RCC 7860 (cell line): Measurements from ENCODE around the gene ANKRD29.
"Not testable (repeated sequence)": the region's sequence is repeated elsewhere in the genome, so short reads cannot be mapped to it uniquely, and the experiment has no call there.

Experiments used
- DNase-seq: peaks from one replicate; pipeline ENCODE4 v3.0.0-alpha.2; 2015; ENCODE audit warnings: low spot score
- FAIRE-seq: peaks from 2 replicates; lab custom pipeline; 2012; peaks lifted over from hg19 to GRCh38; lab: Jason Lieb, UNC

The ANKRD29 gene

GRCh38 chr18:23618862-23619387 is 43.8 kb downstream of the ANKRD29 start:
- FAIRE-seq: no peak
- no peak for DNase-seq

DNA sequence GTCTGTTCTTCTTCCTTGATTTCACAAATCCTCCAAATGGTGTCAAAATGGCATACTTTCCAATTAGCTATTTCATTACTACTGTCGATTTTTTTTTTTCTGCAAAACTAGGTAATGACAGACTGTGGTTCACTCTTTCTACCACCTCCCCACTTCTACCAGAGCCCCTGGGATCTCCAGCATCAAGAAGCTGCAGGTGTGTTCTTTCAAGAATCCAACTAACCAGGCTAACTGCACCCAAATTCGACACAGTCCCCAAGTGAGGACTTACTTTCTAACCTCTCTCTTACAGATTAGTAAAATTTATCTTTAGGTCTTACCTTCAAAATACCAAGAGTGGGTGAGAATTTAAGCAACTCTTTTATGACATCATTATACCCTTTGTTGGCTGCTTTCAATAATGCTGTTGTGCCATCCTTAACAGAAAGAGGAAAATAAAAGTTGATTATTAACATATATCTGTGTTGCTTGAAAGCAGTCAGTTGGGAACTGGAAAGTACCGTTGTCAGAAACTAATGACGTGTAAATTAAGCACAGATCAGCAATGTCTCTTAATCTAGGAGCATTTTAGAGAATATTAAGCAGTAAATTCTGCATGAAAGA is 45.2 kb downstream of the ANKRD29 start:
- DNase-seq: peak; percentile 33
- FAIRE-seq: peak; percentile 82

- DNase-seq: no peak
- FAIRE-seq: no peak
These were observed 46.5 kb downstream of the ANKRD29 start for GRCh38 chr18:23616258-23616657.

- DNase-seq (no peak), FAIRE-seq (no peak)
These were observed 47.8 kb downstream of the ANKRD29 start for GRCh38 chr18:23614891-23615290.

DNA sequence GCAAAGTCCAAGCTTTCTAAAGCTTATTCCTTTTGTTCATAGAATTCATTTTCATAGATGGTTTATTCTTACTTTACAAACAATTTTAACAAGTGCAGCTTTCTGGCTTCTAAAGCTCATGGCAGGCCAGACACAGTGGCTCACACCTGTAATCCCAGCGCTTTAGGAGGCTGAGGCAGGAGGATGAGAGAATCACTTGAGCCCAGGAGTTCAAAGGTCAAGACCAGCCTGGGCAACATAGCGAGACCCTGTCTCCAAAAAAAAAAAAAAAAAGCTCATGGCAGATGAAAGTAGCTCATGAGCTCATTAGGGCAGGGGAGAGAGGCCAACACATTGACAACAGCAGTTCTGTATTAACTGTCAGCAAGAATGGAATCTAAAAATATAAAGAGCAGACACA is 48.3 kb downstream of the ANKRD29 start:
- FAIRE-seq (no peak), DNase-seq (no peak)

- not testable (repeated sequence) for DNase-seq, FAIRE-seq
These were observed 49.6 kb downstream of the ANKRD29 start for GRCh38 chr18:23613091-23613475.

DNA sequence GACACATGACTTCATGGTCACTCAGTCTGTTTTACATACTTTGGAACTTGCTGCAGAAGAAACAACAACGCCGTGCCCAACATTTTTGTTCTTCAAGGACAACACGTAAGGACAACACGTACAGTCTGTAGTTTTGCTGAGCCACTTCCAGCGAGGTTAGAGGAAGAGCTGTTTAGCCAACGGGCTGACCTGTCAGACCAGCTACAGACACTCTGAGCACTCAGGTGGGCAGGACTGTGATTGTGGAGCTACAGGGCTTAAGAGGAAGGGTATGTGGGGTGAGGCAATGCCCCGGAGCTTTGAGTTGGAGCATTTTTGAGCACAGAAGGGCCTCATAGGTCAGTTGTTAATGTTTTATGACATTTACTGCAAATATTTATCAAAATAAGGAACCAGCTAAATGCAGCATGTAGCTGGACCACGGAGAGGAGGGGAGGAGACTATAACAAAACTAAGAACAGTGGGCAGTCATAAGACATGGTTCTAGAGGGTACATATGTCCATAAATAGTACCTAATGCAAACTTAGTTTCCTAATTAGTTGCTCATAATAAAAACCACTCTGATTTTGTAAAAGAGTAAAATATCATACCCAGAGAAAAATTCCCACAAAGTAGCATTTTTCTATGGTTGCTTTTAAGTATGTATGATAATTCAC is 50.1 kb downstream of the ANKRD29 start:
- DNase-seq (no peak), FAIRE-seq (no peak)

GRCh38 chr18:23609390-23610023 is 53.2 kb downstream of the ANKRD29 start:
- no peak for DNase-seq
- FAIRE-seq: no peak

DNA sequence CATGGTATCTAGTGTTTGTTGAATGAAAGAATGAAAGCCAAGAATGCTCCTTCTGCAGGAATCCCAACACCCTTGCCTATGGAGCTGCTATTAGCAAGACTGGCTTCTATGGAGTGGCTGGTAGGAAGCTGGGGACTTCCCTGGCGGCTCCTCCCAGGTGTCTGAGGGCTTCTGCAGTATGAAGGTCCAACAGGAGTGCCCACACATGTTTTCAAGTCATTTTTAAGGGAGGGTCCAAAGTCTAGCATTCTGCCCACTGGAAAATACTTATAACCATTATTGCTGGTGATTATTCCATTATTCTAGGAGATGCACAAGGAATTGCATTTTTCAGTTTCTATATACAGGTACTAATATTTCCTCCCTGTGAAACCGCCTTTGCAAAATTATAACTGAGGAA is 54.5 kb downstream of the ANKRD29 start:
- DNase-seq (no peak), FAIRE-seq (no peak)

DNA sequence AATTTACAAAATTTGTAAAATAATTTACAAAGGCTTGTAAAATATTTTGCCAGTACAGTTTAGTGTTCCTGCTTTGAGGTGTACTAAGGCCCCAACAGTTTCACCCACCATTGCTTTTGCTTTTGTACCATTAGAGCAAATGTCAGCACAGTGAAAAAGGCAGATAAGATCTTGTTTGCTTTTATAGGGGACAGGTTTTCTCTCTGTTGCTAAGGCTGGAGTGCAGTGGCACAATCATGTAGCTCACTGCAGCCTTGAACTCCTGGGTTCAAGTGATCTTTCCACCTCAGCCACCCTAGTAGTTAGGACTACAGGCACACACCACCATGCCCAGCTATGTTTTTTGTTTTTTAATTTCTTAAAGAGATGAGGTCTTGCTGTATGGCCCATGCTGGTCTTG is 56.8 kb downstream of the ANKRD29 start:
- DNase-seq: no peak
- FAIRE-seq: no peak

DNA sequence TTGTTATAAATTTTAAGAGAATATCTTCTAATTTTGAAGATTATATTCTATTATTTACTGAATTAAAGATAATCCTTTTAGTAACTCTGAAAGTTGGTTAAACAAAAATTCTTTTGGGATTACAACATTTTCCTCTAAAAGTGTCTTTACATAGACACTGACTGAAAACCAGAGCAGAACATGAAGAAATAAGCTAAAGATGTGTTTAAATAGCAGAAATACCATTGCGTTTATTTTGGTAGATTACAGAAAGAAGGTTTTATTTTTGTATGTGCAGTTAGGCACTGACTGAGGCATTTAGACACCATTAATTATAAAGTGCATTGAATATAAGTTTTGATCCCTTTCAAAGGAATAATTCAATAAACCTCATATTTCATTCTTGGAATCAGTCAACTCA is 62.9 kb downstream of the ANKRD29 start:
- FAIRE-seq: no peak
- no peak for DNase-seq

DNA sequence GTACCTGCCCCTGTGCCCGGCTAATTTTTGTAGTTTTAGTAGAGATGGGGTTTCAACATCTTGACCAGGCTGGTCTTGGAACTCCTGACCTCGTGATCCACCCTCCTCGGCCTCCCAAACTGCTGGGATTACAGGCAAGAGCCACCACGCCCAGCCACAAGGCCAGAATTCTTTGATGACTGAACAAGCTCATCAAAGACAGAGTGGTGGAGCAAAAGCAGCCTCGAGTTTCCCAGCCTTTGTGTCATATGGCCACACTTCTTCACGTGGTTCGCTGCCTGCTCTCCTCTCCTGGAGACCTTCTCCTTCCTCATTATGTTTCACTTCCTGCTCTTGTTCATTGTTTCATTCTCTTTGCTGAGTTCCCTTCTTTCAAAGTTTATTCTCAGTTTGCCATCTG is 66.5 kb downstream of the ANKRD29 start:
- DNase-seq (no peak), FAIRE-seq (no peak)

GRCh38 chr18:23595591-23595990 is 67.1 kb downstream of the ANKRD29 start:
- no peak for DNase-seq

DNA sequence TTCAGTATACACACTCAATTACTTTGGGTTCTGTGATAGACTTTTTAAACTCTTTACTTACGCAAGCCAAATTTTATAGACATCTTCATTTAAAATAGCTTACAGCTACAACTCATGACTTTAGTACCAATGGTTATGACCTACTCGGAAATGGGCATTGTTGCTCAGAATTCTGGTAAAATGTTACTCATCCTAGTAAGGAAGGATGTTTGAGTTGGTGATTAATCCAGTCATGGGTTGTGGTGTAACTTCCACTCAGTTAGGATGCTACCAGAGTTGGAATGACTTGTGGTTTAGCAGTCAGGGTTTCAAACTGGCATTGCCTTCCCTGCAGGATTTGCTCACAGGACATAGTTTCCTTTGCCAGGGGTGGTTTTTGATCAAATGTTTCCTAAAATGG is 69.0 kb downstream of the ANKRD29 start:
- FAIRE-seq: peak; percentile 97
- DNase-seq: peak; percentile 92

More at GRCh38 chr18:23595591-23595990, 67.1 kb downstream of the ANKRD29 start:
- no peak for FAIRE-seq

- DNase-seq (no peak), FAIRE-seq (no peak)
These were observed 69.8 kb downstream of the ANKRD29 start for GRCh38 chr18:23592911-23593310.

- DNase-seq (peak; percentile 32), FAIRE-seq (no peak)
These were observed 71.7 kb downstream of the ANKRD29 start for GRCh38 chr18:23591011-23591410.

- peak; percentile 67 for DNase-seq
These were observed 73.7 kb downstream of the ANKRD29 start for GRCh38 chr18:23588836-23589560.

GRCh38 chr18:23587220-23587642 is 75.5 kb downstream of the ANKRD29 start:
- DNase-seq: no peak
- FAIRE-seq: no peak

More at GRCh38 chr18:23588836-23589560, 73.7 kb downstream of the ANKRD29 start:
- FAIRE-seq: peak; percentile 84

- FAIRE-seq: no peak
- DNase-seq: peak; percentile 92
These were observed 76.2 kb downstream of the ANKRD29 start, which contains the start of gene NPC1 for GRCh38 chr18:23586249-23587196. NPC1 (minus strand) TSS chr18:23586506; CDS start chr18:23586343, 163 bp downstream.

DNA sequence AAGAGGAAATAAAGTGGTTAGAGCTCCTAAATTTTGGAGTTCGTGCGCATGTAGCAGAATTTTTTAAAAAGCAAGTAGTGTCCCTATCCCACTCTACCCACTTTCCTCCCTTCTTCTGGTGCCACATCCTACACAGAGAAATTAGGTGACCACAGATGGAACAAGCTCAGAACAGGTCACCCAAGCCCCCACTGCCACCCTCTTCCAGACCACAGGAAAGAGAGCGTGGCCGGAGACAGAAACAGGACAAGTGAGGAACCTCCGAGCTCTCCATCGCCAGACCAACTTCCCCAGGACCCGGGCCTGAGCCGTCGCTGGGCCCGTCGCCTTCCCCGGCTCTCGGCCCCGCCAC is 76.8 kb downstream of the ANKRD29 start:
- DNase-seq (no peak), FAIRE-seq (no peak)
